NB4 (cell line): ENCODE data around the gene DDX46.

Experiments
- DNase-seq: peaks from one replicate; pipeline ENCODE4 v3.0.0; 2010; ENCODE audit warnings: low read depth
- H3K4me3 ChIP-seq: one replicate; pipeline ENCODE4 v1.5.1; 2011; ENCODE audit warnings: mild to moderate bottlenecking, low read depth, low read length, moderate library complexity
- MYC ChIP-seq: IDR thresholded peaks from 2 replicates; pipeline ENCODE4 v1.6.1; 2011; ENCODE audit warnings: low read depth, low read length
- POLR2A ChIP-seq: IDR thresholded peaks from 2 replicates; pipeline ENCODE4 v1.6.1; 2011; ENCODE audit warnings: mild to moderate bottlenecking; ENCODE audit not compliant: insufficient read length; ENCODE audit errors: extremely low read depth
- TF ChIP-seq, protein P1 (sequence below): IDR thresholded peaks from 2 replicates; pipeline ENCODE4 v1.6.1; 2011; ENCODE audit warnings: low read depth, low read length
- TF ChIP-seq, protein P2 (sequence below): IDR thresholded peaks from one replicate; pipeline ENCODE4 v1.5.1; 2012; ENCODE audit warnings: low read depth, low read length

Gene DDX46

GRCh38 chr5:134777366-134777765 lies 18.8 kb downstream of the DDX46 start:
- TF ChIP-seq, protein P1, sequence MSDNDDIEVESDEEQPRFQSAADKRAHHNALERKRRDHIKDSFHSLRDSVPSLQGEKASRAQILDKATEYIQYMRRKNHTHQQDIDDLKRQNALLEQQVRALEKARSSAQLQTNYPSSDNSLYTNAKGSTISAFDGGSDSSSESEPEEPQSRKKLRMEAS: no peak
- TF ChIP-seq, protein P2, sequence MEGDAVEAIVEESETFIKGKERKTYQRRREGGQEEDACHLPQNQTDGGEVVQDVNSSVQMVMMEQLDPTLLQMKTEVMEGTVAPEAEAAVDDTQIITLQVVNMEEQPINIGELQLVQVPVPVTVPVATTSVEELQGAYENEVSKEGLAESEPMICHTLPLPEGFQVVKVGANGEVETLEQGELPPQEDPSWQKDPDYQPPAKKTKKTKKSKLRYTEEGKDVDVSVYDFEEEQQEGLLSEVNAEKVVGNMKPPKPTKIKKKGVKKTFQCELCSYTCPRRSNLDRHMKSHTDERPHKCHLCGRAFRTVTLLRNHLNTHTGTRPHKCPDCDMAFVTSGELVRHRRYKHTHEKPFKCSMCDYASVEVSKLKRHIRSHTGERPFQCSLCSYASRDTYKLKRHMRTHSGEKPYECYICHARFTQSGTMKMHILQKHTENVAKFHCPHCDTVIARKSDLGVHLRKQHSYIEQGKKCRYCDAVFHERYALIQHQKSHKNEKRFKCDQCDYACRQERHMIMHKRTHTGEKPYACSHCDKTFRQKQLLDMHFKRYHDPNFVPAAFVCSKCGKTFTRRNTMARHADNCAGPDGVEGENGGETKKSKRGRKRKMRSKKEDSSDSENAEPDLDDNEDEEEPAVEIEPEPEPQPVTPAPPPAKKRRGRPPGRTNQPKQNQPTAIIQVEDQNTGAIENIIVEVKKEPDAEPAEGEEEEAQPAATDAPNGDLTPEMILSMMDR: no peak
- no peak for TF ChIP-seq POLR2A
- no peak for TF ChIP-seq MYC
- no peak overlapping the region for H3K4me3 ChIP-seq
- DNase-seq: no peak

GRCh38 chr5:134784241-134784920 lies 25.8 kb downstream of the DDX46 start:
- no peak overlapping the region for H3K4me3 ChIP-seq
- no peak for TF ChIP-seq POLR2A
- TF ChIP-seq, protein P2: no peak
- TF ChIP-seq MYC: no peak
- TF ChIP-seq, protein P1: no peak
- peak; percentile 16 for DNase-seq

- H3K4me3 ChIP-seq: no peak overlapping the region
- TF ChIP-seq MYC (no peak), POLR2A (no peak)
- TF ChIP-seq, protein P2: no peak
- TF ChIP-seq, protein P1: no peak
- no peak for DNase-seq
These were observed 26.5 kb downstream of the DDX46 start for GRCh38 chr5:134784946-134785620.

DNA sequence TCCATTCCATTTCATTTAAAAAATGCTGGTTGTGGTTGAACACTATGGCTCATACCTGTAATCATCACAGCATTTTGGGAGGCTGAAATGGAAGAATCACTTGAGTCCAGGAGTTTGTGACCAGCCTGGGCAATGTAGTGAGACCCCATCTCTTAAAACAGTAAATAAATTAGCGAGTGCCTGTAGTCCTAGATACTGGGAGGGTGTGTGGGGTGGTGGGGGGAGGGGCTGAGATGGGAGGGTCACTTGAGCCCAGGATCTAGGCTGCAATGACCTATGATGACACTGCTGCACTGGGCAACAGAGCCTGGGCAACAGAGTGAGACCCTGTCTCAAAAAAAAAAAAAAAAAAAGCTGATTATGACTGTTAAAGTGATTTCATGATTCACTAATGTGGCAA lies 29.1 kb downstream of the DDX46 start:
- TF ChIP-seq, protein P2: no peak
- TF ChIP-seq POLR2A (no peak), MYC (no peak)
- TF ChIP-seq, protein P1: no peak
- no peak for DNase-seq

GRCh38 chr5:134791580-134791979 lies 33.0 kb downstream of the DDX46 start:
- no peak overlapping the region for H3K4me3 ChIP-seq
- TF ChIP-seq, protein P1: no peak
- TF ChIP-seq, protein P2: no peak
- TF ChIP-seq POLR2A: no peak
- TF ChIP-seq MYC: no peak

More for the DNA sequence above, 29.1 kb downstream of the DDX46 start:
- no peak overlapping the region for H3K4me3 ChIP-seq

More at GRCh38 chr5:134791580-134791979, 33.0 kb downstream of the DDX46 start:
- DNase-seq: no peak
